Lung (tissue), 12 donors: ENCODE data around the gene CHRNA3. TPM values are rescaled to one million over a fixed set of nuclear protein-coding genes. Genes with fewer than 3 reads are reported as not detected.
A peak's percentile ranks its signal among the peaks of the same experiment; 100 is the strongest.

ENCODE experiments used
- ATAC-seq: fragments of 200-7000 bp; cut with Tn5 transposase; one replicate; pipeline ENCODE4 v1.9.1; 2020; ENCODE audit warnings: moderate number of reproducible peaks; ENCODE audit not compliant: insufficient read depth, low FRiP score
- DNase-seq, 3 donors: peaks; one replicate each; pipeline ENCODE4 v3.0.0-alpha.2; 2013 to 2017
- H3K27ac ChIP-seq, 2 donors: one replicate each; pipeline ENCODE4 v1.5.1; 2013; ENCODE audit warnings: mild to moderate bottlenecking in 2 of 2, moderate library complexity in 2 of 2, control low read depth in 1 of 2, inconsistent platforms in 1 of 2, low read depth in 1 of 2, low read length in 1 of 2
- H3K27me3 ChIP-seq, 3 donors: one replicate each; pipeline ENCODE4 v1.5.1; 2013; ENCODE audit warnings: low read length in 2 of 3; ENCODE audit not compliant: control insufficient read depth in 3 of 3, insufficient read depth in 3 of 3
- H3K36me3 ChIP-seq, 4 donors: one replicate each; pipeline ENCODE4 v1.5.1; 2013; ENCODE audit warnings: low read length in 4 of 4, mild to moderate bottlenecking in 1 of 4, moderate library complexity in 1 of 4; ENCODE audit not compliant: control insufficient read depth in 4 of 4, insufficient read depth in 4 of 4
- H3K4me1 ChIP-seq, 5 donors: one replicate each; pipeline ENCODE4 v1.5.1; 2013; ENCODE audit warnings: low read length in 5 of 5, mild to moderate bottlenecking in 2 of 5, moderate library complexity in 1 of 5; ENCODE audit not compliant: control insufficient read depth in 5 of 5, insufficient read depth in 5 of 5
- H3K4me3 ChIP-seq: one replicate; pipeline ENCODE4 v1.5.1; 2013; ENCODE audit warnings: mild to moderate bottlenecking, control low read depth, moderate library complexity
- H3K9ac ChIP-seq, 2 donors: one replicate each; pipeline ENCODE4 v1.5.1; 2013; ENCODE audit warnings: low read length in 2 of 2, control low read depth in 1 of 2; ENCODE audit not compliant: insufficient read depth in 1 of 2
- H3K9me3 ChIP-seq, 4 donors: one replicate each; pipeline ENCODE4 v1.5.1; 2013; ENCODE audit warnings: low read length in 3 of 4, mild to moderate bottlenecking in 1 of 4, moderate library complexity in 1 of 4; ENCODE audit not compliant: control insufficient read depth in 4 of 4, insufficient read depth in 3 of 4
- CTCF ChIP-seq: IDR thresholded peaks from 2 replicates; pipeline ENCODE4 v1.5.1; 2012; ENCODE audit warnings: mild to moderate bottlenecking; ENCODE audit errors: control extremely low read depth, extremely low read depth
- WGBS, 2 donors: extraction: QIAGEN DNeasy Blood & Tissue Kit; methylation state at CpG; one replicate each; pipeline ENCODE4 v1.1.7; 2013; 5-methylcytosine and 5-hydroxymethylcytosine counted together
- polyA plus RNA-seq, 2 donors: library from polyadenylated mRNA; stranded (reverse); fragments of 200-250 nt; gene quantifications; one replicate each; pipeline ENCODE4 v1.2.1, GENCODE V29; 2013
- total RNA-seq, 2 donors: library from RNA; depleted of rRNA in 1 of 2; stranded (reverse); fragments of >200 nt in 1 of 2; gene quantifications; one replicate each; pipeline ENCODE4 v1.2.1, GENCODE V29; 2014 to 2021
- donor health status: control.
- donor health status: control.
- donor health status: Bipolar disorder and iron deficiency.
- donor health status: healthy.
- donor health status: DM: yes; HTN: yes; CAD: no.

The CHRNA3 gene
- total and polyA plus RNA-seq, 4 donors, result 0.03 to 0.06 TPM; not detected in 2

- H3K27me3 ChIP-seq, result peaks cover 0 to 3% (median 2%) of the 10 kb centered on the region in 3 donors
- WGBS, 2 donors, result 47% methylated on average over 4 of the region's 4 CpGs
Measured at GRCh38 chr15:78638658-78639314, 18.0 kb upstream of the CHRNA3 start.

DNA sequence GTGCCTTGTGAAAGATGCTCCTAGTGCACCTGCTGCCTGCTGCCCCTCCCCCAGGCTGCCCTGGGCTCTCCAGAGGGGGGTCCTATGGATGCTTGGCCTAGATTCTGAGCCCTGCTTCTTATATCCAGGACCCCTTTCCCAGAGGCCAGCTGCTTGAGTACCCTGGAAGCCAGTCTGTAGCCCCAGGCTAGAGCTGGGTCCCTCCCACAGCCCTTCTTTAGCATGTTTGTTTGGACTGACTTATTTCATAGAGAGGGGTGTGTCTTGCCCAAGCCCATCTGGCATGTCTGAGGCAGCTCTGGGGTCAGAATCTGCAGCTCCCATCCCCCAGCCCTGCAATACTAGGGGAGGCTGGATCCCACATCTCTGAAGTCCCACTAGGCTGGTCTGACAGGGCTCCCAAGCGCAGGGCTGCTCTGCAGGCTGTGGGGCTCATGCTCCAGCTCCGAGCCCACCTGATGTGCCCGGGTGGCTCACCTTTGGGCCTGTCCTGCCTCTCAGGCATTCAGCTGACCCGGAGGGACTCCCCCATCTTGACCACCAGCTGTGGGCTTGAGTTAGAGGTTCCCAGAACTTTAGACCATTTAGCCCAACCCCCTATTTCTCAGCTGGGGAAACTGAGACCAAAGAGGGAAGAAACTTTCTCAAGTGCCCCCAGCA, 17.1 kb upstream of the CHRNA3 start:
- WGBS, 2 donors, result 80 to 81% methylated on average over 4 of the region's 4 CpGs
- ATAC-seq, result no peak

More at GRCh38 chr15:78638658-78639314, 18.0 kb upstream of the CHRNA3 start:
- peaks cover 0 to 8% (median 0%) of the 10 kb centered on the region in 5 donors for H3K4me1 ChIP-seq
- H3K27ac ChIP-seq, result no peak overlapping the region
- peak; percentile 24 for TF ChIP-seq CTCF
- H3K4me3 ChIP-seq, result no peak overlapping the region
- no peak overlapping the region for H3K9ac ChIP-seq
- H3K36me3 ChIP-seq, result no peaks in the 10 kb centered on the region
- DNase-seq (peak; percentile 74 to 81 (median 76)), ATAC-seq (no peak)
- peaks cover 0 to under 1% (median 0%) of the 10 kb centered on the region in 4 donors for H3K9me3 ChIP-seq

DNA sequence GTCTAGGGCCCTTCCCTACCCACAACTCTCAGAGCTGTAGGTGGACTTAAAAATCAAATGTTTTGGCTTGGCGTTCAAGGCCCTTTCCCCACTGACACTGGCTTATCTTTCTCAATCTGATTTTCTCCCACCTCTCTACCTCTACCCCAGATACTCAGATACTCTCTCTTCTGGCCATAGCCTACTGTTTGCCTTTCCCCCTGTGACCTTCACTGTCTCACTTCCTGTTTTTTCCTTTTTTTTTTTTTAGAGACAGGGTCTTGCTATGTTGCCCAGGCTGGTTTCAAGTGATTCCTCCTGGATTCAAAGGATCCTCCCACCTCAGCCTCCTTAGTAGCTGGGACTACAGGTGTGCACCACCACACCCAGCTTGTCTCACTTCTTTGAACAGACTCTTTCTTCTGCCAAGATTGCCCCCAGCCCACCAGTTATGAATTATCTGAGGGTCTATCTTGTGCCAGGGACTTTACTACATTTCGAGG, 15.6 kb upstream of the CHRNA3 start:
- H3K9me3 ChIP-seq, result peaks cover 0 to 8% (median 3%) of the 10 kb centered on the region in 4 donors
- peaks cover 0 to 8% (median 0%) of the 10 kb centered on the region in 5 donors for H3K4me1 ChIP-seq
- no peaks in the 10 kb centered on the region for H3K36me3 ChIP-seq
- H3K9ac ChIP-seq, result no peak overlapping the region
- 87 to 89% methylated on average over 2 of the region's 2 CpGs for WGBS, 2 donors
- H3K27me3 ChIP-seq, result peaks cover 0 to 3% (median under 1%) of the 10 kb centered on the region in 3 donors
- ATAC-seq (no peak), DNase-seq (no peak)
- H3K4me3 ChIP-seq, result no peak overlapping the region
- H3K27ac ChIP-seq, result no peak overlapping the region
- TF ChIP-seq CTCF, result no peak

More for the DNA sequence above, 17.1 kb upstream of the CHRNA3 start:
- H3K27ac ChIP-seq, result no peak overlapping the region
- H3K36me3 ChIP-seq, result no peaks in the 10 kb centered on the region
- TF ChIP-seq CTCF, result no peak
- H3K4me3 ChIP-seq, result no peak overlapping the region
- no peak for DNase-seq
- H3K27me3 ChIP-seq, result peaks cover 0 to 3% (median 2%) of the 10 kb centered on the region in 3 donors
- H3K4me1 ChIP-seq, result peaks cover 0 to 8% (median 0%) of the 10 kb centered on the region in 5 donors
- no peak overlapping the region for H3K9ac ChIP-seq
- H3K9me3 ChIP-seq, result peaks cover 0 to 6% (median 2%) of the 10 kb centered on the region in 4 donors
